SK-N-MC (cell line): Measurements from ENCODE around the gene MYO16.

ENCODE experiments used
- EZH2 ChIP-seq: fragments of 200-600 bp; sonication (generic); IDR thresholded peaks from one replicate; pipeline ENCODE4 v1.6.1; 2017; ENCODE audit warnings: antibody characterized with exemption
- FOXP2 ChIP-seq: optimal IDR thresholded peaks from 2 replicates; pipeline ENCODE3; 2011; ENCODE audit warnings: mild to moderate bottlenecking, moderate library complexity; ENCODE audit not compliant: insufficient read depth; ENCODE audit errors: extremely low read length, control extremely low read depth
- POLR2AphosphoS5 ChIP-seq: IDR thresholded peaks from 2 replicates; pipeline ENCODE4 v1.6.1; 2012; ENCODE audit warnings: mild to moderate bottlenecking, low read depth, low read length, borderline replicate concordance

- TF ChIP-seq POLR2AphosphoS5 = no peak
- TF ChIP-seq EZH2 = no peak
- no peak for TF ChIP-seq FOXP2
These were observed 53.3 kb downstream of the MYO16 start for GRCh38 chr13:108682714-108683113.
